ENCODE results near the gene TOP1.

DNA sequence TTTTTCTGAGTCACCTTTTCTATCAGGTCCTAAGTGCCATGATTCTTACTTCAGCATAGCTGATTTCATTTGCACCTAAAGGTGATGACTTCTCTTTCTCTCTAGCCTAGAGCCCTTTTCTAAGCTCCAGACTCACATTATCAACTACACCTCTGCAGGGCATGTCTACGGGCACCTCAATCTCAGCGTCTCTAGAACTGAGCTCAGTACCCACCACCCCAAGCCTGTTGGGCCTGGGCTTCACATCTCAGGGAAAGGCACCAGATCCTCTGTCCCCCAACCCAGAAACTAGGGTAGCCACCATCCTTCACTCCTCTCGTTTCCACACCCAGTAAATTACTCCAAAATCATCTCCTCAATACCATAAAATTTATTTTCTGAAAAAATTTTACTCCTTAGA is 98.1 kb downstream of the TOP1 start:
- TF ChIP-seq POLR2A (IDR thresholded peaks at IDR 0.05) = no peak
- TF ChIP-seq, protein P1, sequence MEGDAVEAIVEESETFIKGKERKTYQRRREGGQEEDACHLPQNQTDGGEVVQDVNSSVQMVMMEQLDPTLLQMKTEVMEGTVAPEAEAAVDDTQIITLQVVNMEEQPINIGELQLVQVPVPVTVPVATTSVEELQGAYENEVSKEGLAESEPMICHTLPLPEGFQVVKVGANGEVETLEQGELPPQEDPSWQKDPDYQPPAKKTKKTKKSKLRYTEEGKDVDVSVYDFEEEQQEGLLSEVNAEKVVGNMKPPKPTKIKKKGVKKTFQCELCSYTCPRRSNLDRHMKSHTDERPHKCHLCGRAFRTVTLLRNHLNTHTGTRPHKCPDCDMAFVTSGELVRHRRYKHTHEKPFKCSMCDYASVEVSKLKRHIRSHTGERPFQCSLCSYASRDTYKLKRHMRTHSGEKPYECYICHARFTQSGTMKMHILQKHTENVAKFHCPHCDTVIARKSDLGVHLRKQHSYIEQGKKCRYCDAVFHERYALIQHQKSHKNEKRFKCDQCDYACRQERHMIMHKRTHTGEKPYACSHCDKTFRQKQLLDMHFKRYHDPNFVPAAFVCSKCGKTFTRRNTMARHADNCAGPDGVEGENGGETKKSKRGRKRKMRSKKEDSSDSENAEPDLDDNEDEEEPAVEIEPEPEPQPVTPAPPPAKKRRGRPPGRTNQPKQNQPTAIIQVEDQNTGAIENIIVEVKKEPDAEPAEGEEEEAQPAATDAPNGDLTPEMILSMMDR (IDR thresholded peaks at IDR 0.05) = no peak
